ENCODE results near the gene PALM. TPM values are rescaled to one million over a fixed set of nuclear protein-coding genes. Genes with fewer than 3 reads are reported as not detected.
A peak's percentile ranks its signal among the peaks of the same experiment; 100 is the strongest.

Gene PALM
- total RNA-seq, 1 donor from 2014 or later: 60.0 TPM

DNA sequence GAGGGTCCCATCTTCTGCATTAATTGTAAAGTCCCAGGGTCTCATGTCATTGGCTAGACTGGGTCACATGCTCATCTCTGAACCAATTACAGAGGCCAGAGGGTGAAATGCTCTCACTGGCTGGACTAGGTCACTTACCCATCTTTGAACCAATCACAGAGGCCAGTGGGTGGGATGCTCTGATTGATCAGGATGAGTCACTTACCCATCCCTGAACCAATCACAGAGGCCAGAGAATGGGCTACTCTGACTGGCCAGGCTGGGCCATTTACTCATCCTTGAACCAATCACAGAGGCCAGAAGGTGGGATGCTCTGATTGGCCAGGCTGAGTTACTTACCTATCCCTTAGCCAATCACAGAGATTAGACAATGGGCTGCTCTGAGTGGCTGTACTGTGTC lies 47.5 kb downstream of the PALM start:
- Mint-ChIP-seq H3K36me3 (ENCODE audit: low read depth, unreplicated experiment) (peaks cover 4% of the 10 kb centered on the region), H3K4me1 (ENCODE audit: low read depth, unreplicated experiment) (peaks cover 1% of the 10 kb centered on the region), H3K27me3 (ENCODE audit: low read depth, unreplicated experiment) (peaks cover 4% of the 10 kb centered on the region), H3K4me3 (ENCODE audit: unreplicated experiment) (no peak overlapping the region), H3K27ac (ENCODE audit: unreplicated experiment) (no peak overlapping the region), H3K9me3 (ENCODE audit: unreplicated experiment) (peaks cover 20% of the 10 kb centered on the region)
- Histone ChIP-seq H3K4me2 (ENCODE audit: low read length) (no peak overlapping the region), H3K9ac (ENCODE audit: low read length) (no peak overlapping the region), H3K4me3 (ENCODE audit: insufficient read depth, low read depth, low read length) (no peak overlapping the region), H4K20me1 (ENCODE audit: insufficient read depth, low read length) (no peaks in the 10 kb centered on the region), H3K27ac (ENCODE audit: low read depth, low read length) (no peak overlapping the region), H3K9me3 (ENCODE audit: insufficient read depth, low read depth, low read length) (peaks cover 6% of the 10 kb centered on the region), H3K79me2 (ENCODE audit: insufficient read depth, low read length) (no peaks in the 10 kb centered on the region), H2AFZ (ENCODE audit: low read depth, low read length) (no peak overlapping the region), H3K4me1 (ENCODE audit: insufficient read depth, low read length) (peaks cover 20% of the 10 kb centered on the region), H3K36me3 (ENCODE audit: insufficient read depth, low read length) (no peaks in the 10 kb centered on the region), H3K27me3 (ENCODE audit: insufficient read depth, low read length) (no peaks in the 10 kb centered on the region)
- DNase-seq (ENCODE audit: low read depth) (peak; percentile 43), FAIRE-seq (no peak)
- TF ChIP-seq, protein P1, sequence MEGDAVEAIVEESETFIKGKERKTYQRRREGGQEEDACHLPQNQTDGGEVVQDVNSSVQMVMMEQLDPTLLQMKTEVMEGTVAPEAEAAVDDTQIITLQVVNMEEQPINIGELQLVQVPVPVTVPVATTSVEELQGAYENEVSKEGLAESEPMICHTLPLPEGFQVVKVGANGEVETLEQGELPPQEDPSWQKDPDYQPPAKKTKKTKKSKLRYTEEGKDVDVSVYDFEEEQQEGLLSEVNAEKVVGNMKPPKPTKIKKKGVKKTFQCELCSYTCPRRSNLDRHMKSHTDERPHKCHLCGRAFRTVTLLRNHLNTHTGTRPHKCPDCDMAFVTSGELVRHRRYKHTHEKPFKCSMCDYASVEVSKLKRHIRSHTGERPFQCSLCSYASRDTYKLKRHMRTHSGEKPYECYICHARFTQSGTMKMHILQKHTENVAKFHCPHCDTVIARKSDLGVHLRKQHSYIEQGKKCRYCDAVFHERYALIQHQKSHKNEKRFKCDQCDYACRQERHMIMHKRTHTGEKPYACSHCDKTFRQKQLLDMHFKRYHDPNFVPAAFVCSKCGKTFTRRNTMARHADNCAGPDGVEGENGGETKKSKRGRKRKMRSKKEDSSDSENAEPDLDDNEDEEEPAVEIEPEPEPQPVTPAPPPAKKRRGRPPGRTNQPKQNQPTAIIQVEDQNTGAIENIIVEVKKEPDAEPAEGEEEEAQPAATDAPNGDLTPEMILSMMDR (IDR thresholded peaks at IDR 0.05; ENCODE audit: insufficient read depth, low read depth, low read length): no peak
- TF ChIP-seq EZH2 (IDR thresholded peaks at IDR 0.05; ENCODE audit: insufficient read depth, low read length): no peak

DNA sequence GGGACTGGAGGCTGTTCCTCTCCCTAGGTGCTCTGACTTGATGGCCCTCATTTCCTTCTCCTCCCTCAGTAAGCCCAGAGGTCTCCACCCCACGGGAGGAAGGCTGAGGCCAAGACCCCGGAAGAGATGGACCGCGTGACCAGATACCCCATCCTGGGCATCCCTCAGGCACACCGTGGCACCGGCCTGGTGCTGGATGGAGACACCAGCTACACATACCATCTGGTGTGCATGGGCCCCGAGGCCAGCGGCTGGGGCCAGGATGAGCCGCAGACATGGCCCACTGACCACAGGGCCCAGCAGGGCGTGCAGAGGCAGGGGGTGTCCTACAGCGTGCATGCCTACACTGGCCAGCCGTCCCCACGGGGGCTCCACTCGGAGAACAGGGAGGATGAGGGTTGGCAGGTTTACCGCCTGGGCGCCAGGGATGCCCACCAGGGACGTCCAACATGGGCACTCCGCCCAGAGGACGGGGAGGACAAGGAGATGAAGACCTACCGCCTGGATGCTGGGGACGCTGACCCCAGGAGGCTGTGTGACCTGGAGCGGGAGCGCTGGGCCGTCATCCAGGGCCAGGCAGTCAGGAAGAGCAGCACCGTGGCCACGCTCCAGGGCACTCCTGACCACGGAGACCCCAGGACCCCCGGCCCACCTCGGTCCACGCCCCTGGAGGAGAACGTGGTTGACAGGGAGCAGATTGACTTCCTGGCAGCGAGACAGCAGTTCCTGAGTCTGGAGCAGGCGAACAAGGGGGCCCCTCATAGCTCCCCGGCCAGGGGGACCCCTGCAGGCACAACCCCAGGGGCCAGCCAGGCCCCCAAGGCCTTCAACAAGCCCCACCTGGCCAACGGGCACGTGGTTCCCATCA lies 48.3 kb downstream of the PALM start:
- peaks cover 6% of the 10 kb centered on the region for H3K27me3 Mint-ChIP-seq (ENCODE audit: low read depth, unreplicated experiment)
- Histone ChIP-seq H3K4me2 (ENCODE audit: low read length) (no peak overlapping the region), H3K4me1 (ENCODE audit: insufficient read depth, low read length) (peaks cover 11% of the 10 kb centered on the region), H3K79me2 (ENCODE audit: insufficient read depth, low read length) (no peaks in the 10 kb centered on the region), H3K27me3 (ENCODE audit: insufficient read depth, low read length) (no peaks in the 10 kb centered on the region), H3K9me3 (ENCODE audit: insufficient read depth, low read depth, low read length) (peaks cover 6% of the 10 kb centered on the region), H4K20me1 (ENCODE audit: insufficient read depth, low read length) (no peaks in the 10 kb centered on the region), H3K4me3 (ENCODE audit: insufficient read depth, low read depth, low read length) (no peak overlapping the region), H2AFZ (ENCODE audit: low read depth, low read length) (no peak overlapping the region), H3K9ac (ENCODE audit: low read length) (no peak overlapping the region), H3K27ac (ENCODE audit: low read depth, low read length) (no peak overlapping the region), H3K36me3 (ENCODE audit: insufficient read depth, low read length) (no peaks in the 10 kb centered on the region)
- no peak overlapping the region for H3K4me3 Mint-ChIP-seq (ENCODE audit: unreplicated experiment)
- FAIRE-seq (no peak), DNase-seq (ENCODE audit: low read depth) (no peak)
- H3K9me3 Mint-ChIP-seq (ENCODE audit: unreplicated experiment): peaks cover 20% of the 10 kb centered on the region
- TF ChIP-seq, protein P1 (IDR thresholded peaks at IDR 0.05; ENCODE audit: insufficient read depth, low read depth, low read length): no peak
- no peak for TF ChIP-seq EZH2 (IDR thresholded peaks at IDR 0.05; ENCODE audit: insufficient read depth, low read length)
- peaks cover 4% of the 10 kb centered on the region for H3K36me3 Mint-ChIP-seq (ENCODE audit: low read depth, unreplicated experiment)
- no peak overlapping the region for H3K27ac Mint-ChIP-seq (ENCODE audit: unreplicated experiment)
- H3K4me1 Mint-ChIP-seq (ENCODE audit: low read depth, unreplicated experiment): peaks cover 1% of the 10 kb centered on the region
